Measurements from ENCODE around the gene DCAF10. TPM values are rescaled to one million over a fixed set of nuclear protein-coding genes. Genes with fewer than 3 reads are reported as not detected.
"Not testable (repeated sequence)": the region's sequence is repeated elsewhere in the genome, so short reads cannot be mapped to it uniquely, and the experiment has no call there.

DCAF10 gene, protein sequence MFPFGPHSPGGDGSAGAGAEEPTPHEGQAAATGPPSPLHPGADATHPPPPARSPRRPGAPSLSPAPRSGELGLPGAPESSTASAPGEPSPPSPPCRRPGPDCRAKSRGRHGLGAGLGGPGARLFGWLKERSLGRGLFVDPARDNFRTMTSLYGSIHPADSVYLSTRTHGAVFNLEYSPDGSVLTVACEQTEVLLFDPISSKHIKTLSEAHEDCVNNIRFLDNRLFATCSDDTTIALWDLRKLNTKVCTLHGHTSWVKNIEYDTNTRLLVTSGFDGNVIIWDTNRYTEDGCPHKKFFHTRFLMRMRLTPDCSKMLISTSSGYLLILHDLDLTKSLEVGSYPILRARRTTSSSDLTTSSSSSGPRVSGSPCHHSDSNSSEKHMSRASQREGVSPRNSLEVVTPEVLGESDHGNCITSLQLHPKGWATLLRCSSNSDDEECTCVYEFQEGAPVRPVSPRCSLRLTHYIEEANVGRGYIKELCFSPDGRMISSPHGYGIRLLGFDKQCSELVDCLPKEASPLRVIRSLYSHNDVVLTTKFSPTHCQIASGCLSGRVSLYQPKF
- total RNA-seq = 10 to 100 TPM; 23.4 to 84.2 (median 32.8) TPM

DNA sequence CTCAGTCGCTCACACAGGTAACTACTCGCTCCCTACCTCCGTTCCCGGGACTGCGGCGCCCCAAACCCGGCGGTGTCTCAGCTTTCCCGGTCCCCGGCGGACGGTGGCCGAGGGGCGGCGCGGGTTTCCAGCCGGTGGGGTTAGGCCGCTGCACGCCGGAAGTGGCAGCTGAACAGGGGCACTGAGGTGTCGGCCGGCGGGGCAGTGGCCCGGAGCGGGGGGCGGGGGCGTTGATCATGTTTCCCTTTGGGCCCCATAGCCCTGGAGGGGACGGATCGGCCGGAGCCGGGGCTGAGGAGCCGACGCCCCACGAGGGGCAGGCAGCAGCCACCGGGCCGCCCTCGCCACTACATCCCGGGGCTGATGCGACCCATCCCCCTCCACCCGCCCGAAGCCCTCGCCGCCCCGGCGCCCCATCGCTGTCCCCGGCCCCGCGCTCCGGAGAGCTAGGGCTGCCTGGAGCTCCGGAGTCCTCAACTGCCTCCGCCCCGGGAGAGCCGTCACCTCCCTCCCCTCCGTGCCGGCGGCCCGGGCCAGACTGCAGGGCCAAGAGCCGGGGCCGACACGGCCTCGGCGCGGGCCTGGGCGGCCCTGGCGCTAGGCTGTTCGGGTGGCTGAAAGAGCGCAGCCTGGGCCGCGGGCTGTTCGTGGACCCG lies at the start of gene DCAF10:
Gene DCAF10 (plus strand): TSS at position 167 of the 656 bp plus-strand sequence. CDS start 70 bp downstream, at position 237.
- no peaks in the 10 kb centered on the region for H3K36me3 ChIP-seq
- H3K4me3 ChIP-seq = peak within 1 kb of the TSS; percentile 66 to 90 (median 87)
- H3K27me3 ChIP-seq = no peaks in the 10 kb centered on the region
- H3K9me3 ChIP-seq = no peaks in the 10 kb centered on the region
- TF ChIP-seq, protein P1, sequence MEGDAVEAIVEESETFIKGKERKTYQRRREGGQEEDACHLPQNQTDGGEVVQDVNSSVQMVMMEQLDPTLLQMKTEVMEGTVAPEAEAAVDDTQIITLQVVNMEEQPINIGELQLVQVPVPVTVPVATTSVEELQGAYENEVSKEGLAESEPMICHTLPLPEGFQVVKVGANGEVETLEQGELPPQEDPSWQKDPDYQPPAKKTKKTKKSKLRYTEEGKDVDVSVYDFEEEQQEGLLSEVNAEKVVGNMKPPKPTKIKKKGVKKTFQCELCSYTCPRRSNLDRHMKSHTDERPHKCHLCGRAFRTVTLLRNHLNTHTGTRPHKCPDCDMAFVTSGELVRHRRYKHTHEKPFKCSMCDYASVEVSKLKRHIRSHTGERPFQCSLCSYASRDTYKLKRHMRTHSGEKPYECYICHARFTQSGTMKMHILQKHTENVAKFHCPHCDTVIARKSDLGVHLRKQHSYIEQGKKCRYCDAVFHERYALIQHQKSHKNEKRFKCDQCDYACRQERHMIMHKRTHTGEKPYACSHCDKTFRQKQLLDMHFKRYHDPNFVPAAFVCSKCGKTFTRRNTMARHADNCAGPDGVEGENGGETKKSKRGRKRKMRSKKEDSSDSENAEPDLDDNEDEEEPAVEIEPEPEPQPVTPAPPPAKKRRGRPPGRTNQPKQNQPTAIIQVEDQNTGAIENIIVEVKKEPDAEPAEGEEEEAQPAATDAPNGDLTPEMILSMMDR (IDR thresholded peaks at IDR 0.05) = peak in 2 of 6 experiments; percentile 17 to 30
- TF ChIP-seq POLR2A (IDR thresholded peaks at IDR 0.05) = peak; percentile 55 to 69
- peak; percentile 84 to 93 (median 92) for DNase-seq
- H3K27ac ChIP-seq = peak within 1 kb of the TSS; percentile 75 to 90 (median 86)
- H3K4me1 ChIP-seq = peaks cover 0 to 24% (median 16%) of the 10 kb centered on the region in 4 donors

DNA sequence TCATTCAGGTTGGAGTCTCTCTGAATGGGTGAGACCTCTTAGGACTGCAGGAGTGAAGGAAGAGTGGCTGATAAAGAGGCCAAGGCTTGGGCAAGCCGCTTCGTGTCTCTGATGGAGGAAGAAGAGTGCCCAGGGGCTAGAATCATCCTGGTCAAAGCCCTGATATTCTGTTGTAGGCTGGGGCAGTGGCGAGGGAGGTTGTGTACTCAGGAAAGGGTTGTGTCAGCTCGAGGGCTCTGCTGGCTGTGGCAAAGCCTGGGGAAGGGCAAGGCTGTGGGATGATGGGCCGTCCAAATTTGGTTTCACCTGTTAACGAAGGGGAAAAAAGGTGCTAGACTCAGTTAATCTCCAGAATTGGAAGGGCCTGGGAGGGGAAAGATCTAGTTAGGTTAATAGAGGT lies 49.4 kb upstream of the DCAF10 start:
- Histone ChIP-seq H3K36me3 (no peaks in the 10 kb centered on the region), H3K27me3 (no peaks in the 10 kb centered on the region), H3K4me3 (no peak overlapping the region), H3K27ac (no peak overlapping the region), H3K9me3 (no peaks in the 10 kb centered on the region), H3K4me1 (peaks cover 0 to 7% (median 0%) of the 10 kb centered on the region in 4 donors)
- TF ChIP-seq, protein P1 (IDR thresholded peaks at IDR 0.05) = no peak
- no peak for TF ChIP-seq POLR2A (IDR thresholded peaks at IDR 0.05)
- DNase-seq = no peak

DNA sequence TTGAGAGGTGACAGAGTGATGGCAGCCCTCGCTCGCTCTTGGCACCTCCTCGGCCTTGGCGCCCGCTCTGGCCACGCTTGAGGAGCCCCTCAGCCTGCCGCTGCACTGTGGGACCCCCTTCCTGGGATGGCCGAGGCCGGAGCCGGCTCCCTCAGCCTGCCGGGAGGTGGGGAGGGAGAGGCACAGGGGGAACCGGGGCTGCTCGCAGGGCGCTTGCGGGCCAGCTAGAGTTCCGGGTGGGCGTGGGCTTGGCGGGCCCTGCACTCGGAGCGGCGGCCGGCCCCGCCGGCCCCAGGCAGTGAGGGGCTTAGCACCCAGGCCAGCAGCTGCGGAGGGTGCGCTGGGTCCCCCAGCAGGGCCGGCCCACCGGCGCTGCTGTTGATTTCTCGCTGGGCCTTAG lies 48.9 kb upstream of the DCAF10 start:
- not testable (repeated sequence) for H3K4me3 ChIP-seq, H3K27me3 ChIP-seq, H3K27ac ChIP-seq, H3K36me3 ChIP-seq, H3K4me1 ChIP-seq, H3K9me3 ChIP-seq, DNase-seq

DNA sequence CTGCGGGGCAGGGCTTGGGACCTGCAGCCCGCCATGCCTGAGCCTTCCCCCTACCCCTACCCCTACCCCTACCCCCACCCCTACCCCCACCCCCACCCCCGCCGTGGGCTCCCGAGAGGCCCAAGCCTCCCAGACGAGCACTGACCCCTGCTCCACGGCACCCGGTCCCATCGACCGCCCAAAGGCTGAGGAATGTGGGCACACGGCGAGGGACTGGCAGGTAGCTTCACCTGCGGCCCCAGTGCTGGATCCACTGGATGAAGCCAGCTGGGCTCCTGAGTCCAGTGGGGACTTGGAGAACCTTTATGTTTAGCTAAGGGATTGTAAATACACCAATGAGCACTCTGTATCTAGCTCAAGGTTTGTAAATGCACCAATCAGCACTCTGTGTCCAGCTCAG lies 48.5 kb upstream of the DCAF10 start:
- not testable (repeated sequence) for DNase-seq, H3K27me3 ChIP-seq, H3K36me3 ChIP-seq, H3K27ac ChIP-seq, H3K9me3 ChIP-seq, H3K4me3 ChIP-seq, H3K4me1 ChIP-seq

DNA sequence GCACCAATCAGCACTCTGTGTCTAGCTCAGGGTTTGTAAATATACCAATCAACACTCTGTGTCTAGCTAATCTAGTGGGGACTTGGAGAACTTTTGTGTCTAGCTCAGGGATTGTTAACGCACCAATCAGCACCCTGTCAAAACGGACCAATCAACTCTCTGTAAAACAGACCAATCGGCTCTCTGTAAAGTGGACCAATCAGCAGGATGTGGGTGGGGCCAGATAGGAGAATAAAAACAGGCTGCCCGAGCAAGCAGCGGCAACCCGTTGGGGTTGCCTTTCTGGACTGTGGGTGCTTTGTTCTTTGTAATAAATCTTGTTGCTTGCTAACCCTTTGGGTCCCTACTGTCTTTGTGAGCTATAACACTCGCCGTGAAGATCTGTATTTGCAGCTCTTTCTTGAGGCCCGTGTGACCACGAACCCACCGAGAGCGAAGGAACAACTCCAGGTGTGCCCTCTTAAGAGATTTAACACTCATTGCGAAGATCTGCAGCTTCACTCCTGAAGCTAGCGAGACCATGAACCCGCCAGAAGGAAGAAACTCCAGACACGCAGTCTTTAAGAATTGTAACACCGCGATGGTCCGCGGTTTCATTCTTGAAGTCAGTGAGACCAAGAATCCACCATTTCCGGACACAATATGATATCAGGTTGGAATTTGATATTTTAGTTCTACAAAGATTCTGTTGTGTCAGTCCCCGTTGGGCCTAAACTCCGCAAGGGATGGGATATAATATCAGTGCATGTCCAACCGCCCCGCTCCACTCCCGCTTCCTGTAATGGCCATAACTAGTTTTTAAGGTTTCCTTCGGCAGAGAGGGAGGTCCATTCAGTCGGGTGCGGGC lies 47.7 kb upstream of the DCAF10 start:
- Histone ChIP-seq H3K36me3 (no peaks in the 10 kb centered on the region), H3K9me3 (no peaks in the 10 kb centered on the region), H3K4me3 (peak overlapping the region; percentile 71 to 93 (median 80)), H3K4me1 (peaks cover 0 to 7% (median 0%) of the 10 kb centered on the region in 4 donors), H3K27ac (peak overlapping the region in 2 of 4 donors; percentile 84 to 88), H3K27me3 (no peaks in the 10 kb centered on the region)
- TF ChIP-seq, protein P1 (IDR thresholded peaks at IDR 0.05) = no peak
- TF ChIP-seq POLR2A (IDR thresholded peaks at IDR 0.05) = no peak
- no peak for DNase-seq

DNA sequence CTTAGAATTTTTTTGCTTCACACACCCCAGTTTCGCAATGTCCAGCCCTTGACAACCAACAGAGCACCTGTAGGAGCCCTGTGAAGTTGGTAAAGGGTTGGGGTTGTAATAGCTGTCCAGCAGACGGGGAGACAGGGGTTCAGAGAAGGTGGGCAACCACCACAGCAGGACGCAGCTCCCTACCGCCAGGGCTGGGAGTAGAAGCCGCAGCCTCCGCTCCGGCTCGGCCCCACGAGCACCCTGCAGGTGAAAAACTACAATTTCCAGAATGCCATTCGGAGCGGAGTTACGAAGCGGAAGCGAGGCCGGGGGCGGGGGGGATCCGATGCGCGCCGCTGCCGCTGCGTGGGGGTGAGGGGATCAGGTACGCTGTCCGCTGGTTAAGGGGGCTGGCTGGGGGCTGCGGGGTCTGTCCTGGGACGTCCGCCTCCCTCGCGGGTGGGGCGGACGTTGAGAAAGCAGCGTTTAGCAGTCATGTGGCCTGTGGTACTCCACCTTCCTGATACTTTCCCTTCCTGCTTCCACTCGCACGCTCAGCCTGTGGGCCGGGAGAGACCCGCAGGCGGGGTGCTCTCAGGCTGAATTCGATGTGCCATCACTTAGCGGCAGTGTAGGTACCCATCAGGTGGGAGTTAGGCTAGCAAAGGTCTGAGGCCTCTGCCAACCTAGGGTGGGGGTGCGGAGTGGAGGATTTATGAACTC lies 47.0 kb upstream of the DCAF10 start, which contains the start of gene TRMT10B:
Gene TRMT10B (plus strand): TSS at position 317 of the 702 bp plus-strand sequence. CDS start 8,127 bp downstream, outside the sequence.
- H3K9me3 ChIP-seq = no peaks in the 10 kb centered on the region
- DNase-seq = peak; percentile 64 to 78 (median 78)
- no peak for TF ChIP-seq POLR2A (IDR thresholded peaks at IDR 0.05)
- TF ChIP-seq, protein P1 (IDR thresholded peaks at IDR 0.05) = peak in 4 of 6 experiments; percentile 7 to 35 (median 18)

More for the DNA sequence above, 47.0 kb upstream of the DCAF10 start, which contains the start of gene TRMT10B:
- H3K27ac ChIP-seq = peak within 1 kb of the TSS; percentile 71 to 88 (median 85)
- peaks cover 0 to 7% (median 0%) of the 10 kb centered on the region in 4 donors for H3K4me1 ChIP-seq
- peak within 1 kb of the TSS; percentile 71 to 93 (median 80) for H3K4me3 ChIP-seq
- H3K27me3 ChIP-seq = no peaks in the 10 kb centered on the region
- no peaks in the 10 kb centered on the region for H3K36me3 ChIP-seq

Measured in Peyer's patch (tissue), 4 donors.